ENCODE data around the gene PRR23E. TPM values are rescaled to one million over a fixed set of nuclear protein-coding genes. Genes with fewer than 3 reads are reported as not detected.

PRR23E gene
- total and polyA plus RNA-seq, 2 donors from 2014 or later, result not detected

- H3K4me3 ChIP-seq (ENCODE audit: low read length in 3 of 3), result no peak overlapping the region
- intact Hi-C loops (cut with DNase I), result no loop called here
- no peak for TF ChIP-seq CTCF (IDR thresholded peaks at IDR 0.05; ENCODE audit: borderline replicate concordance, extremely low read depth, insufficient read depth)
- FAIRE-seq (no peak), DNase-seq (peak in 1 of 5 donors; percentile 15)
- H3K4me1 ChIP-seq (ENCODE audit: control insufficient read depth in 2 of 3, insufficient read depth in 2 of 3, low read depth in 1 of 3, low read length in 3 of 3), result no peaks in the 10 kb centered on the region
- no peak overlapping the region for H3K9ac ChIP-seq (ENCODE audit: low read length in 3 of 3)
- no peaks in the 10 kb centered on the region for H3K9me3 ChIP-seq (ENCODE audit: control insufficient read depth in 2 of 3, insufficient read depth in 1 of 3, low read length in 3 of 3)
- H3K36me3 ChIP-seq (ENCODE audit: control insufficient read depth in 2 of 3, insufficient read depth in 3 of 3, low read length in 3 of 3), result no peaks in the 10 kb centered on the region
- H3K27me3 ChIP-seq (ENCODE audit: control insufficient read depth, insufficient read depth, low read length), result no peaks in the 10 kb centered on the region
- H3K27ac ChIP-seq (ENCODE audit: low read depth in 2 of 2, low read length in 2 of 2), result no peak overlapping the region
Measured at GRCh38 chr3:127145266-127145665, 47.7 kb upstream of the PRR23E start.

DNA sequence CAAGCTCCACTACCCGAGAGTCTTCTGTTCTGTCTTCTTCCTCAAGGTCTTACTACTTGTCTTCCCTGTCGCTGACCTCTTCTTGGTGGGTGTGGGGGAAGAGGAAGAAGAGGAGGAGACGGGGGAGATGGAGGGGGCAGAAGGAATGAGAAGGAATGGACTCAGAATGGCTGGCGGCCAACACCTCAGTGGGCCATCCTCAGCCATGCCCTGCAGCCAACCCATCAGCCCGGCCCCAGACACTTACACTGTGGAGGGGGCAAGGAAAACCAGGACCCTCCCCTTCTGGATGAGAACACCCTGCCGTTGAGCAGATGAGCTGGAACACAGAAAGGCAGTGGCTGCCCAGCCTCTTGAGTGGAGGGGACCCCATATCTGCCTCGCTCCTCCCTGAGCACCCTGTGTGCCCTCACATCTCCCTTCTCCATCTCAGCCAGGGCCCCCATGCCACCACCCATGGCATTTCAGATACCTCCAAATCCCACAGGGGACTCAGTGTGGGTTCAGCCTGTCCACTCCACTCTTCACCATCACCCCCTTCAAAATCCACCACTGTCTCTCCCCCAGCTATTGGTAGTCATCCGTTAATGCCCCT, 45.5 kb upstream of the PRR23E start:
- H3K27ac ChIP-seq (ENCODE audit: low read depth in 2 of 2, low read length in 2 of 2), result no peak overlapping the region
- intact Hi-C loops (cut with DNase I), result no loop called here
- no peaks in the 10 kb centered on the region for H3K9me3 ChIP-seq (ENCODE audit: control insufficient read depth in 2 of 3, insufficient read depth in 1 of 3, low read length in 3 of 3)
- H3K36me3 ChIP-seq (ENCODE audit: control insufficient read depth in 2 of 3, insufficient read depth in 3 of 3, low read length in 3 of 3), result no peaks in the 10 kb centered on the region
- no peak for TF ChIP-seq CTCF (IDR thresholded peaks at IDR 0.05; ENCODE audit: borderline replicate concordance, extremely low read depth, insufficient read depth)
- no peak overlapping the region for H3K9ac ChIP-seq (ENCODE audit: low read length in 3 of 3)
- no peaks in the 10 kb centered on the region for H3K4me1 ChIP-seq (ENCODE audit: control insufficient read depth in 2 of 3, insufficient read depth in 2 of 3, low read depth in 1 of 3, low read length in 3 of 3)
- DNase-seq (peak in 1 of 5 donors; percentile 5), FAIRE-seq (no peak)
- no peaks in the 10 kb centered on the region for H3K27me3 ChIP-seq (ENCODE audit: control insufficient read depth, insufficient read depth, low read length)
- no peak overlapping the region for H3K4me3 ChIP-seq (ENCODE audit: low read length in 3 of 3)

- FAIRE-seq (no peak), DNase-seq (peak in 2 of 5 donors; percentile 8 to 30)
- H3K4me1 ChIP-seq (ENCODE audit: control insufficient read depth in 2 of 3, insufficient read depth in 2 of 3, low read depth in 1 of 3, low read length in 3 of 3), result no peaks in the 10 kb centered on the region
- no peak overlapping the region for H3K9ac ChIP-seq (ENCODE audit: low read length in 3 of 3)
- intact Hi-C loops (cut with DNase I), result no loop called here
- H3K27ac ChIP-seq (ENCODE audit: low read depth in 2 of 2, low read length in 2 of 2), result no peak overlapping the region
- no peaks in the 10 kb centered on the region for H3K36me3 ChIP-seq (ENCODE audit: control insufficient read depth in 2 of 3, insufficient read depth in 3 of 3, low read length in 3 of 3)
- no peak for TF ChIP-seq CTCF (IDR thresholded peaks at IDR 0.05; ENCODE audit: borderline replicate concordance, extremely low read depth, insufficient read depth)
- no peak overlapping the region for H3K4me3 ChIP-seq (ENCODE audit: low read length in 3 of 3)
- H3K9me3 ChIP-seq (ENCODE audit: control insufficient read depth in 2 of 3, insufficient read depth in 1 of 3, low read length in 3 of 3), result peaks cover 0 to 2% (median 0%) of the 10 kb centered on the region in 3 donors
- no peaks in the 10 kb centered on the region for H3K27me3 ChIP-seq (ENCODE audit: control insufficient read depth, insufficient read depth, low read length)
Measured at GRCh38 chr3:127149621-127150310, 43.2 kb upstream of the PRR23E start.
